GM21576 (cell line): ENCODE measurements around the gene GLIPR2.
A peak's percentile ranks its signal among the peaks of the same experiment; 100 is the strongest.
"Not testable (repeated sequence)": the region's sequence is repeated elsewhere in the genome, so short reads cannot be mapped to it uniquely, and the experiment has no call there.

Experiments used
- ATAC-seq: cut with Tn5 transposase; IDR thresholded peaks from one replicate; pipeline ENCODE4 v1.9.1; 2021; ENCODE audit warnings: mild to moderate bottlenecking, moderate library complexity; ENCODE audit not compliant: unreplicated experiment

Gene GLIPR2

DNA sequence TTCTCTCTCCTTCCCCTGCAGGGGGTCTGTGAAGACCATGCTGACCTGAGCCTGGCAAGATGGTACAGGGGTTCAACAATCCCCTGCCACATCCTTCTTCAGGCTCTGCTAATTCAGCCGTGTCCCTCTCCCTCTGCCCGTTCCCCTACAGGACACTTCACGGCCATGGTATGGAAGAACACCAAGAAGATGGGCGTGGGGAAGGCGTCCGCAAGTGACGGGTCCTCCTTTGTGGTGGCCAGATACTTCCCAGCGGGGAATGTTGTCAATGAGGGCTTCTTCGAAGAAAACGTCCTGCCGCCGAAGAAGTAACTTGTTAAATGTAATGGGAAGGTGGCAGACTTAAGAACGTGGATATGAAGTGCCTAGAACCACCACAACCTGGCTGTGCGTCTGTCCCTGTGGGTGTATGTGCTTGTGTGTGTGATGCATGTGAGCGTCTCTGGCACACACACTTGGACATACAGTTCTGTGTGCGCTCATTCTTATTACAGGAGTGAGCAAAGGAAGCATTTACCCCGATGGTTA lies 25.7 kb downstream of the GLIPR2 start:
- no peak for ATAC-seq

DNA sequence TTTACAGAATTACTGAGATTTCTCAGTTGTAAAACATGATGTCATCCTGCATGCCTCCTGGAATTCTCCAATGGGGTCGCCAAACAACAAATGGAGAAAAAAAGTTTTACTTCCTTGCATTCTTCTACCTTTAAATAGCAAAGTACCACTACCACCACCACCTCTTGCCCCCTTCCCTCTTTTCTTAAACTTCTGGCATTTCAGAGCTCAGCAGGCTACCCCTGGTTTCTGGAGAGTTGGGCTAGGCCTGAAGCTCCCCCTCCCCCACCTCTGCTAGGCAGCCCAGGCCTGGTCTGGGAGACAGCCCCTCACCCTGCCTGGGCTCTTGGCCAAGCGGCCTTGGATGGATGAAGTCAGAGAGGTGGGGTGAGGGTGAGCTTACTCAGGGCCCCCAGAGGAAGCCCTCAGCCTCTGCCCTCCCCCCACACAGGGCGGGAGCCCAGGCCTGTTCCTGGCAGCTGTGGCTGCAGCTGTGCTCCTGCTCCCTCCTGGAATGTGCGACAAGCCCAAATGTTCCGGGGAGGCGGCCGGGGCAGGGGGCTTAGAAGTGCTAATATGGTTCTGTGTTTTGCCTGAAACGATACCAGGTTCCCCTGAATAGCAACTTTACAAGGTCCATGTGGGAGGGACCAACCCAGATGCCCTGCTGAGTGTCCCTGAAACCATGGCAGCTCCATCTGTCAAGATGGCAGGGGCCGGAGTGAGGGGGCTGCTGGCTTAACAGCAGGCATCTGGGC lies 26.7 kb downstream of the GLIPR2 start:
- ATAC-seq, result no peak

DNA sequence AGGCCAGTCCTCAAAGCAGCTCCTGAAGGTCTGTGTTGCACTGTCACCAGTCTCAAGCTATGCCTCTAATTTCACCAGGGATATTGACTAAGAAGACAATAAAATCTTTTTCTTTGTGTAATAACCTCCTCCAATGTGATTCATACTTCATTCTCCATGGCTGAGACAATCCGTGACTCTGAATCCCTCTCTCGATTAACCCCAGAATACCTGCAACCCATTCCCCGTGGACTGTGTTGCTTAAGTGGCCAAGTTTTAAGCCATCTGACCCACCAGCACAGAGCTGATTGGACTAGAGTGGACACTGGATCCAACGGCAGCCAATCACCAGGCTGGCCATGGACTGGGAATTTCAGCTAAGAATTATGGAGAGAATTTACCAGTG lies 27.2 kb downstream of the GLIPR2 start:
- ATAC-seq, result no peak

- ATAC-seq, result no peak
Measured at GRCh38 chr9:36164372-36164771, 27.8 kb downstream of the GLIPR2 start.

DNA sequence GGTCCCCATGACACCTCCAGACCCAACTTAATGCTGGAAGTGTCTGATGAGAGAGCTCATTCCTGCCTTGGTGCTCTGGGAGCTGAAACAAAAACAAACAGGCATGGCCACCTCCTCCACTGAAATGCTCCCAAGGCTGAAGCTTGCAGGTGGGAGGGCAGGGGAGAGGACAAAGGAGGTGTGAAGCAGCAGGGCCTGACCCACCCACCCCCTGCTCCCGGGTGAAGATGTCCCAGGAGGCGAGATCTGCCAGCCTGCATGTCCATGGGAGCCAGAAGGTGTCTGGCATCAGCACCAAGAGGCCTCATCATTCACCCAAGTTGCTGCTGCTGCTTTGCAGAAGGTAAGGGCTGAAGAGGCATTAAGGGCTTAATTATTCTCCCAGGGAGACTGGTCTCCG lies 28.5 kb downstream of the GLIPR2 start:
- no peak for ATAC-seq

GRCh38 chr9:36165826-36166167 lies 29.3 kb downstream of the GLIPR2 start:
- ATAC-seq, result no peak

DNA sequence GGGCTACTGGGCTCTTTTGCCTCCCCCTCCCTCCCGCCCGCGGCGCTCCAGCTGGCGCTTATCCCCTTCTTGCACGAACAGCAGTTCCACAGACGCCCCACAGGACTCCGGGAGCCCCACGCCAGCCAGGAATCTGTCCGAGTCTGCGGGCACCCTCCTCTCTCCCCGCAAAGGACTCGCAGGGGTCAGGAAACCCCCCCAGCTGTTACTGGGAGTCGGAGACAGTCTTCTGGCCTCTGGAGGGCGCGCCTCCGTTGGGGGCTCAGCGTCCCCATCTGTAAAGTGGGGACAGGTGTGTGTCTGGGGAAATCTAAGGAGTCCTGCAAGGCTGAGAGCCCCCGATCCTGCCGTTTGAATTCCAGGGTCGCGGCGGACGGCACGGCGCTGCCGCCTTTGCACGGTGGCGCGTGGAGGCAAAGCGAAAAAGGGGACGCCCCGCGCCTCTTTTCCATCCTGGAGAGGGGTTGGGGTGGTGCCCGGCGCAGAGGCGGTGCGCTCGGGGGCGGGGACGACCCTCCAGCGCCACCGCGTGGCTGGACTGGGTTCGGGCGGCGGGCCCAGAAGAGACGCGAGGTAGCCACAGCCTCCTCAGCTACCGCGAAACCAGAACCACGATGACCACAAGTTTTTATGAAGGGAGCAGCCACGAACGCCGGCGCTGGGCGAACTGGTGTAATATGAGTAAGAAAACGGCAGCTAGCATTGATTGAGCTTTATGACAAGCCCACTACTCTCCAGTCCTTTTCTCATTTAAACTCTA lies 29.8 kb downstream of the GLIPR2 start:
- peak; percentile 90 for ATAC-seq

DNA sequence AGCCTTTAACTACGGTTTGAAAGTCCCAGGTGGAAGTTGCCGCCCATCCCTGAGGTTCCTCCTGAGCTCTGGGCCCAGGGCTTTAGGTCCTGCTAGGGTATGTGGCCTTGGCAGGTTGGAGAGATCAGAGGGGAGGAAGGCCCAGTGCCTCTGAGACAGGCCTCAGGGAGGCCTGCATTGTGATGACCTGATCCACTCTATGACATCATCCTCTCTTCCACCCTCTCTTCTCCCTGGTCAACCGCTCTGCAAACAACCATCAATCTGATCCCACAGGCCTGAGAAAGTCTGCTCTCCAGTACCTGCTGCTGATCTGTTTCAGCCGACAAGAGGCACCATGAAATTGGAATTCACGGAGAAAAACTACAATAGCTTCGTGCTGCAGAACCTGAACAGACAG lies 32.6 kb downstream of the GLIPR2 start, which contains the start of gene CCIN:
Gene CCIN, plus strand, starts transcription at position 223 of the 400 bp plus-strand sequence. Its CDS starts 115 bp downstream, at position 338.
- ATAC-seq, result no peak

GRCh38 chr9:36169708-36170107 lies 33.2 kb downstream of the GLIPR2 start:
- ATAC-seq, result no peak

- ATAC-seq, result no peak
Measured at GRCh38 chr9:36170531-36170930, 34.0 kb downstream of the GLIPR2 start.

- no peak for ATAC-seq
Measured at GRCh38 chr9:36173861-36174260, 37.3 kb downstream of the GLIPR2 start.

- no peak for ATAC-seq
Measured at GRCh38 chr9:36174271-36174670, 37.7 kb downstream of the GLIPR2 start.

DNA sequence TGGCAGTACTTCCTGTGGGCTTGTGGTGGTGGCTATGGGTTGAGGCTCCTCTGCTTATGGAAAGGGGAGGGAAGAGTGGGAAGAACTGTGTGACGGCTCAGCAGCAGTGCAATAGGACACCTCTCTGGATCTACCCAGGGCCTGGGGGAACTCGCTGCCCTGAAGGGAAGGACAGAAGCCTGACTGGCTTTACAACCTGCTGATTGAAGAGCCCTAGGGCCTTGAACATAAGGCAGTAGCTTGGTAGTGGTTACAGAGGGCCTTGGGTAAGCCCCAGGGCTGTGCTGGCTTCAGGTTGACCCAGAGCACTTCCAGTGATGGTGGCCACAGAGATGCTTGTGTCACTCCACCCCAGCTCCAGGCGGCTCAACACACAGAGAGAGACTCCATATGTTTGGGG lies 38.2 kb downstream of the GLIPR2 start:
- ATAC-seq, result no peak

- ATAC-seq, result not testable (repeated sequence)
Measured at GRCh38 chr9:36175209-36175608, 38.7 kb downstream of the GLIPR2 start.

- ATAC-seq, result not testable (repeated sequence)
Measured at GRCh38 chr9:36176496-36176895, 40.0 kb downstream of the GLIPR2 start.

GRCh38 chr9:36177571-36177970 lies 41.0 kb downstream of the GLIPR2 start:
- no peak for ATAC-seq

DNA sequence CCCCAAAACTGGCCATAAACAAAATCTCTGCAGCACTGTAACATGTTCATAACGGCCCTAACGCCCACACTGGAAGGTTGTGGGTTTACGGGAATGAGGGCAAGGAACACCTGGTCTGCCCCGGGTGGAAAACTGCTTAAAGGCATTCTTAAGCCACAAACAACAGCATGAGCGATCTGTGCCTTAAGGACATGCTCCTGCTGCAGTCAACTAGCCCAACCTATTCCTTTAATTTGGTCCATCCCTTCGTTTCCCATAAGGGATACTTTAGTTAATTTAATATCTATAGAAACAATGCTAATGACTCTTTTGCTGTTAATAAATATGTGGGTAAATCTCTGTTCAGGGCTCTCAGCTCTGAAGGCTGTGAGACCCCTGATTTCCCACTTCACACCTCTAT lies 43.7 kb downstream of the GLIPR2 start:
- ATAC-seq, result not testable (repeated sequence)

DNA sequence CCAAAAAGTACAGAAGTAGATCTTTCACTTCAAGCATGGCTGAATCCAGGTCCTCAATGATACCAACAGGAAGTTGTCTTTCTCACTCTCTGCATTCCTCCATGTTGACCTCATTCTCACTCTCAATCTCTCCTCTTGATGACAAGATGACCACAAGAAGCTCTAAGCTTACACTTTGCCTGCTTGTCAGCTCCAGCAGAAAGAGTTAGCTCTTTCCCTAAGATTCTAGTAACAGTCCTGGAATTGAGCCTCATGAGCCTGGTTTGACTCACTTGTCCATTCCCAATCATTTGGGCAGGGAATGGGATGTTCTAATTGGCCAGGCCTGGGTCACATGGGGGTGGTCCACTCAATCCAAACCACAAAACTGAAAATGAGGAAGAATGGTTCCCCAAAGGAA lies 50.9 kb downstream of the GLIPR2 start:
- ATAC-seq, result no peak

DNA sequence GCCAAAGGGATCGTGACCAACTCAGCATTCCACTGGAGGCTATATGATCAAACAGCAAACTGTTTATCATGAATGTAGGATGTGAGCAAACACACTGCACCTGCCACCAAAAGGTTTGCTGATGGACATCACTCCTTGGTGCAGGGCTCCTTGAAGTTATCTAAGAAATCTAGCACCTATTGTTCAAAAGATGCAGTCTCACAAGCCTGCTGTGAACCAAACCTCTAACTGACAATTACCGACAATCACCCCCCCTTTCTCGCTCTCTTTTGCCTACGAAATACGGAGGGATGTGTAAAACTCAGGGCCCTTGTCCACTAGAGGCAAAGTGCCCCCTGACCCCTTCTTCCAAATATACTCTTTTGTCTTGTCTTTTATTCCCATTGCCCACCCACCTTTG lies 51.7 kb downstream of the GLIPR2 start:
- no peak for ATAC-seq

GRCh38 chr9:36189976-36190375 lies 53.4 kb downstream of the GLIPR2 start:
- no peak for ATAC-seq

- peak; percentile 95 for ATAC-seq
Measured at GRCh38 chr9:36190388-36191289, 54.1 kb downstream of the GLIPR2 start, which contains the start of gene CLTA. Gene CLTA, plus strand, starts transcription at chr9:36190921. Its CDS starts 136 bp downstream, at chr9:36191057.
